Measurements from ENCODE around the gene FAM167B. TPM values are rescaled to one million over a fixed set of nuclear protein-coding genes. Genes with fewer than 3 reads are reported as not detected.

FAM167B gene
- total and polyA plus RNA-seq, 2 donors (not counting 1 experiment from before 2014, with no cell fraction given): 1.1 to 5.4 TPM

- peaks cover 27% of the 10 kb centered on the region for H3K4me1 Mint-ChIP-seq
- peaks cover 22 to 28% of the 10 kb centered on the region in 2 donors for H3K4me1 ChIP-seq (ENCODE audit: control insufficient read depth in 2 of 2, insufficient read depth in 2 of 2, low read length in 2 of 2)
- TF ChIP-seq, protein P1, sequence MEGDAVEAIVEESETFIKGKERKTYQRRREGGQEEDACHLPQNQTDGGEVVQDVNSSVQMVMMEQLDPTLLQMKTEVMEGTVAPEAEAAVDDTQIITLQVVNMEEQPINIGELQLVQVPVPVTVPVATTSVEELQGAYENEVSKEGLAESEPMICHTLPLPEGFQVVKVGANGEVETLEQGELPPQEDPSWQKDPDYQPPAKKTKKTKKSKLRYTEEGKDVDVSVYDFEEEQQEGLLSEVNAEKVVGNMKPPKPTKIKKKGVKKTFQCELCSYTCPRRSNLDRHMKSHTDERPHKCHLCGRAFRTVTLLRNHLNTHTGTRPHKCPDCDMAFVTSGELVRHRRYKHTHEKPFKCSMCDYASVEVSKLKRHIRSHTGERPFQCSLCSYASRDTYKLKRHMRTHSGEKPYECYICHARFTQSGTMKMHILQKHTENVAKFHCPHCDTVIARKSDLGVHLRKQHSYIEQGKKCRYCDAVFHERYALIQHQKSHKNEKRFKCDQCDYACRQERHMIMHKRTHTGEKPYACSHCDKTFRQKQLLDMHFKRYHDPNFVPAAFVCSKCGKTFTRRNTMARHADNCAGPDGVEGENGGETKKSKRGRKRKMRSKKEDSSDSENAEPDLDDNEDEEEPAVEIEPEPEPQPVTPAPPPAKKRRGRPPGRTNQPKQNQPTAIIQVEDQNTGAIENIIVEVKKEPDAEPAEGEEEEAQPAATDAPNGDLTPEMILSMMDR (IDR thresholded peaks at IDR 0.05): no peak
- TF ChIP-seq EZH2 (IDR thresholded peaks at IDR 0.05; ENCODE audit: borderline replicate concordance, insufficient read depth, low read depth, low read length, poor library complexity, severe bottlenecking): no peak
- WGBS (ENCODE audit: insufficient coverage): 100% methylated on average over 6 of the region's 9 CpGs
- no peak overlapping the region for H2AFZ ChIP-seq (ENCODE audit: insufficient read depth, low read depth, low read length, poor library complexity, severe bottlenecking)
- no peaks in the 10 kb centered on the region for H3K9me3 Mint-ChIP-seq (ENCODE audit: insufficient read depth)
- no peak overlapping the region for H3K4me2 ChIP-seq (replicated peaks; ENCODE audit: low read depth, low read length, poor library complexity, severe bottlenecking)
- intact Hi-C loops (cut with micrococcal nuclease): loop anchor here (1.0 to 2.0 kb wide), 2 partner anchors 10 to 15 kb away; partner anchors contain the start of gene LCK
- H3K27ac Mint-ChIP-seq: no peak overlapping the region
- H4K20me1 ChIP-seq (ENCODE audit: control insufficient read depth, insufficient read depth, low read length, poor library complexity, severe bottlenecking): no peaks in the 10 kb centered on the region
- no peak overlapping the region for H3K9ac ChIP-seq (ENCODE audit: low read length)
- no peak overlapping the region for H3K4me3 ChIP-seq (ENCODE audit: control extremely low read depth in 1 of 5, extremely low read depth in 1 of 5, insufficient read depth in 1 of 5, low read depth in 2 of 5, low read length in 4 of 5)
- no peak for ATAC-seq (ENCODE audit: low read depth)
- H3K36me3 ChIP-seq (replicated peaks in 1 of 2; ENCODE audit: control extremely low read depth in 1 of 2, control insufficient read depth in 1 of 2, extremely low read depth in 1 of 2, insufficient read depth in 2 of 2, low read length in 1 of 2): no peaks in the 10 kb centered on the region
- H3K27ac ChIP-seq (ENCODE audit: low read length in 2 of 2): no peak overlapping the region
- POLR2A ChIA-PET: interaction anchor here (1.3 to 1.7 kb wide), 2 partner anchors 10 to 25 kb away, joined by 3 to 4 read pairs; no protein-coding TSS in a partner anchor
- no peaks in the 10 kb centered on the region for H3K27me3 ChIP-seq (replicated peaks in 1 of 4; ENCODE audit: control extremely low read depth in 1 of 4, control insufficient read depth in 3 of 4, insufficient read depth in 4 of 4, low read length in 3 of 4)
- H3K27me3 Mint-ChIP-seq: no peaks in the 10 kb centered on the region
- CTCF ChIA-PET: interaction anchor here (1.3 to 1.8 kb wide), 2 partner anchors 25 to 51 kb away, joined by 3 to 9 read pairs; no protein-coding TSS in a partner anchor
- H3K9me3 ChIP-seq (ENCODE audit: control extremely low read depth in 1 of 3, control insufficient read depth in 2 of 3, insufficient read depth in 1 of 3, low read length in 2 of 3): peaks cover 0 to 2% (median 0%) of the 10 kb centered on the region in 3 donors
- H3K79me2 ChIP-seq (ENCODE audit: control insufficient read depth, insufficient read depth, low read length): peaks cover 56% of the 10 kb centered on the region
- DNase-seq: no peak
- H3K4me3 Mint-ChIP-seq: no peak overlapping the region
These were observed 18.8 kb downstream of the FAM167B start for GRCh38 chr1:32265846-32266245.

DNA sequence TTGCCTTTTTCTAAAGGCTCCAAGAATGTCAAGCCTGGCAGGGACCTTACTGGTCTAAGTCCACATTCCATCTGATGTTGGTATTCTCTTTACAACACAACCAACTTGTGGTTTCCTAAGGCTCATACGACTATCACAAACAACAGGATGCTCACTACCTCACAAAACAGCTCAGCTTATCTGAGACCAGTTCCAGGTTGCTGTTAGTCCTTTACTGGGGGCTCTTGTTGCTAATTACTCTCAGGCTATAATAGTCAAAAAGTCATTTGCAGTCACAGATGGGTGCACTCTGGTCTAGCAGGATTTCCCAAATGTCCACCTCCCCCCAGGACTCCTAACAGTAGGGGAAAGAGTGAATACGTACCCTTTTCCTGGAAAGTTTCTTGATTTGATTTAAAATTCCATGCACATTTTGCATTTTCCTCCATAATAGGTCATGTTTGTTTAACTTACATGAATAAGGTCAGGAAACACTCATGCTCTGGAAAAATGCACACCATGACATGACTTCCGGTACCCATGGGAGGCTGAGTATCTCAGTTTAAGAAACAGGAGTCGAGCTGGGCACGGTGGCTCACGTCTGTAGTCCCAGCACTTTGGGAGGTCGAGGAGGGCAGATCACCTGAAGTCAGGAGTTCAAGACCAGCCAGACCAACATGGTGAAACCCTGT is 20.0 kb downstream of the FAM167B start:
- Histone ChIP-seq H3K79me2 (ENCODE audit: control insufficient read depth, insufficient read depth, low read length) (peaks cover 45% of the 10 kb centered on the region), H3K9ac (ENCODE audit: low read length) (no peak overlapping the region), H2AFZ (ENCODE audit: insufficient read depth, low read depth, low read length, poor library complexity, severe bottlenecking) (no peak overlapping the region), H3K9me3 (ENCODE audit: control extremely low read depth in 1 of 3, control insufficient read depth in 2 of 3, insufficient read depth in 1 of 3, low read length in 2 of 3) (peaks cover 0 to 2% (median 0%) of the 10 kb centered on the region in 3 donors), H3K27ac (ENCODE audit: low read length in 2 of 2) (no peak overlapping the region), H3K27me3 (replicated peaks in 1 of 4; ENCODE audit: control extremely low read depth in 1 of 4, control insufficient read depth in 3 of 4, insufficient read depth in 4 of 4, low read length in 3 of 4) (no peaks in the 10 kb centered on the region), H3K36me3 (replicated peaks in 1 of 2; ENCODE audit: control extremely low read depth in 1 of 2, control insufficient read depth in 1 of 2, extremely low read depth in 1 of 2, insufficient read depth in 2 of 2, low read length in 1 of 2) (no peaks in the 10 kb centered on the region), H4K20me1 (ENCODE audit: control insufficient read depth, insufficient read depth, low read length, poor library complexity, severe bottlenecking) (no peaks in the 10 kb centered on the region), H3K4me1 (ENCODE audit: control insufficient read depth in 2 of 2, insufficient read depth in 2 of 2, low read length in 2 of 2) (peaks cover 22 to 28% of the 10 kb centered on the region in 2 donors), H3K4me3 (ENCODE audit: control extremely low read depth in 1 of 5, extremely low read depth in 1 of 5, insufficient read depth in 1 of 5, low read depth in 2 of 5, low read length in 4 of 5) (no peak overlapping the region), H3K4me2 (replicated peaks; ENCODE audit: low read depth, low read length, poor library complexity, severe bottlenecking) (no peak overlapping the region)
- DNase-seq: no peak
- H3K9me3 Mint-ChIP-seq (ENCODE audit: insufficient read depth): no peaks in the 10 kb centered on the region
- H3K4me3 Mint-ChIP-seq: no peak overlapping the region
- no peaks in the 10 kb centered on the region for H3K27me3 Mint-ChIP-seq
- POLR2A ChIA-PET: no interaction called here
- CTCF ChIA-PET: no interaction called here
- no peak for ATAC-seq (ENCODE audit: low read depth)
- no peak for TF ChIP-seq EZH2 (IDR thresholded peaks at IDR 0.05; ENCODE audit: borderline replicate concordance, insufficient read depth, low read depth, low read length, poor library complexity, severe bottlenecking)
- TF ChIP-seq, protein P1 (IDR thresholded peaks at IDR 0.05): no peak
- H3K27ac Mint-ChIP-seq: peak overlapping the region; percentile 74
- WGBS (ENCODE audit: insufficient coverage): 100% methylated on average over 5 of the region's 7 CpGs
- H3K4me1 Mint-ChIP-seq: peaks cover 27% of the 10 kb centered on the region
- intact Hi-C loops (cut with micrococcal nuclease): no loop called here

Measured in B cell (primary cell).